ENCODE results near the gene TFB2M.
"Not testable (repeated sequence)": the region's sequence is repeated elsewhere in the genome, so short reads cannot be mapped to it uniquely, and the experiment has no call there.

Gene TFB2M

GRCh38 chr1:246591047-246591446 lies 25.0 kb upstream of the TFB2M start:
- Histone ChIP-seq H2AK5ac (ENCODE audit: low read length, severe bottlenecking) (no peak overlapping the region), H3K4me1 (ENCODE audit: control insufficient read depth, insufficient read depth, low read depth, low read length) (peaks cover 2% of the 10 kb centered on the region), H2BK12ac (ENCODE audit: low read length in 2 of 2) (no peak overlapping the region), H3K4ac (ENCODE audit: low read depth in 1 of 2, low read length in 2 of 2) (no peak overlapping the region), H2BK120ac (ENCODE audit: low read depth, low read length) (no peak overlapping the region), H3K9me3 (ENCODE audit: control insufficient read depth, low read length) (no peaks in the 10 kb centered on the region), H3K27me3 (ENCODE audit: control insufficient read depth in 1 of 2, insufficient read depth in 1 of 2, low read length in 2 of 2) (no peaks in the 10 kb centered on the region), H2BK5ac (ENCODE audit: low read depth, low read length, poor library complexity, severe bottlenecking) (no peak overlapping the region), H4K91ac (ENCODE audit: low read length) (no peak overlapping the region), H2BK15ac (ENCODE audit: low read depth, poor library complexity, severe bottlenecking) (no peak overlapping the region), H3K36me3 (ENCODE audit: control insufficient read depth in 1 of 2, insufficient read depth in 2 of 2, low read depth in 1 of 2, low read length in 2 of 2) (peaks cover 0 to 7% of the 10 kb centered on the region in 2 experiments), H3K4me2 (ENCODE audit: low read length, poor library complexity, severe bottlenecking) (no peak overlapping the region), H3K23ac (ENCODE audit: low read length in 2 of 2) (no peak overlapping the region), H3K14ac (ENCODE audit: low read length in 2 of 2) (no peak overlapping the region), H3K4me3 (ENCODE audit: insufficient read depth in 1 of 2, low read depth in 1 of 2, low read length in 2 of 2) (no peak overlapping the region), H3K79me1 (replicated peaks; ENCODE audit: low read length, poor library complexity, severe bottlenecking) (peaks cover 15% of the 10 kb centered on the region), H3K27ac (ENCODE audit: low read length, poor library complexity, severe bottlenecking) (no peak overlapping the region), H4K8ac (ENCODE audit: low read length) (no peak overlapping the region), H2AFZ (ENCODE audit: low read depth, low read length) (no peak overlapping the region), H3K9ac (ENCODE audit: low read length) (no peak overlapping the region), H3K18ac (ENCODE audit: low read depth in 1 of 2, low read length in 2 of 2) (no peak overlapping the region)
- DNase-seq, result no peak

- H3K27ac ChIP-seq (ENCODE audit: low read length, poor library complexity, severe bottlenecking); H3K4me3 ChIP-seq (ENCODE audit: insufficient read depth in 1 of 2, low read depth in 1 of 2, low read length in 2 of 2); H3K23ac ChIP-seq (ENCODE audit: low read length in 2 of 2); H3K9me3 ChIP-seq (ENCODE audit: control insufficient read depth, low read length); H3K4ac ChIP-seq (ENCODE audit: low read depth in 1 of 2, low read length in 2 of 2); H3K9ac ChIP-seq (ENCODE audit: low read length); H2BK120ac ChIP-seq (ENCODE audit: low read depth, low read length); H3K4me1 ChIP-seq (ENCODE audit: control insufficient read depth, insufficient read depth, low read depth, low read length); H2AFZ ChIP-seq (ENCODE audit: low read depth, low read length); H3K27me3 ChIP-seq (ENCODE audit: control insufficient read depth in 1 of 2, insufficient read depth in 1 of 2, low read length in 2 of 2); H3K36me3 ChIP-seq (ENCODE audit: control insufficient read depth in 1 of 2, insufficient read depth in 2 of 2, low read depth in 1 of 2, low read length in 2 of 2); H3K14ac ChIP-seq (ENCODE audit: low read length in 2 of 2); H2AK5ac ChIP-seq (ENCODE audit: low read length, severe bottlenecking); DNase-seq; H2BK5ac ChIP-seq (ENCODE audit: low read depth, low read length, poor library complexity, severe bottlenecking); H4K91ac ChIP-seq (ENCODE audit: low read length); H3K18ac ChIP-seq (ENCODE audit: low read depth in 1 of 2, low read length in 2 of 2); H2BK15ac ChIP-seq (ENCODE audit: low read depth, poor library complexity, severe bottlenecking); H3K4me2 ChIP-seq (ENCODE audit: low read length, poor library complexity, severe bottlenecking); H2BK12ac ChIP-seq (ENCODE audit: low read length in 2 of 2); H4K8ac ChIP-seq (ENCODE audit: low read length): not testable (repeated sequence)
- WGBS, result 98% methylated on average over 7 of the region's 10 CpGs
- peaks cover 12% of the 10 kb centered on the region for H3K79me1 ChIP-seq (replicated peaks; ENCODE audit: low read length, poor library complexity, severe bottlenecking)
Measured at GRCh38 chr1:246589919-246590318, 23.9 kb upstream of the TFB2M start.

GRCh38 chr1:246588159-246588721 lies 22.2 kb upstream of the TFB2M start:
- Histone ChIP-seq H2BK15ac (ENCODE audit: low read depth, poor library complexity, severe bottlenecking) (no peak overlapping the region), H3K27me3 (ENCODE audit: control insufficient read depth in 1 of 2, insufficient read depth in 1 of 2, low read length in 2 of 2) (no peaks in the 10 kb centered on the region), H4K8ac (ENCODE audit: low read length) (no peak overlapping the region), H3K18ac (ENCODE audit: low read depth in 1 of 2, low read length in 2 of 2) (no peak overlapping the region), H2BK120ac (ENCODE audit: low read depth, low read length) (no peak overlapping the region), H3K9me3 (ENCODE audit: control insufficient read depth, low read length) (no peaks in the 10 kb centered on the region), H3K23ac (ENCODE audit: low read length in 2 of 2) (no peak overlapping the region), H3K4ac (ENCODE audit: low read depth in 1 of 2, low read length in 2 of 2) (no peak overlapping the region), H3K36me3 (ENCODE audit: control insufficient read depth in 1 of 2, insufficient read depth in 2 of 2, low read depth in 1 of 2, low read length in 2 of 2) (peaks cover 3 to 4% of the 10 kb centered on the region in 2 experiments), H3K4me3 (ENCODE audit: insufficient read depth in 1 of 2, low read depth in 1 of 2, low read length in 2 of 2) (peak overlapping the region in 1 of 2 experiments; percentile 54), H3K79me1 (replicated peaks; ENCODE audit: low read length, poor library complexity, severe bottlenecking) (peaks cover 17% of the 10 kb centered on the region), H3K27ac (ENCODE audit: low read length, poor library complexity, severe bottlenecking) (no peak overlapping the region), H2AK5ac (ENCODE audit: low read length, severe bottlenecking) (no peak overlapping the region), H3K4me2 (ENCODE audit: low read length, poor library complexity, severe bottlenecking) (no peak overlapping the region), H3K9ac (ENCODE audit: low read length) (peak overlapping the region; percentile 85), H2AFZ (ENCODE audit: low read depth, low read length) (no peak overlapping the region), H3K4me1 (ENCODE audit: control insufficient read depth, insufficient read depth, low read depth, low read length) (peaks cover 2% of the 10 kb centered on the region), H2BK12ac (ENCODE audit: low read length in 2 of 2) (no peak overlapping the region), H4K91ac (ENCODE audit: low read length) (no peak overlapping the region), H2BK5ac (ENCODE audit: low read depth, low read length, poor library complexity, severe bottlenecking) (no peak overlapping the region), H3K14ac (ENCODE audit: low read length in 2 of 2) (no peak overlapping the region)
- WGBS, result 100% methylated on average over 1 of the region's 2 CpGs
- DNase-seq, result peak; percentile 44

GRCh38 chr1:246587606-246588005 lies 21.5 kb upstream of the TFB2M start:
- Histone ChIP-seq H4K91ac (ENCODE audit: low read length) (no peak overlapping the region), H3K27me3 (ENCODE audit: control insufficient read depth in 1 of 2, insufficient read depth in 1 of 2, low read length in 2 of 2) (no peaks in the 10 kb centered on the region), H3K36me3 (ENCODE audit: control insufficient read depth in 1 of 2, insufficient read depth in 2 of 2, low read depth in 1 of 2, low read length in 2 of 2) (peaks cover 3 to 10% of the 10 kb centered on the region in 2 experiments), H2AK5ac (ENCODE audit: low read length, severe bottlenecking) (no peak overlapping the region), H2BK120ac (ENCODE audit: low read depth, low read length) (no peak overlapping the region), H2BK12ac (ENCODE audit: low read length in 2 of 2) (no peak overlapping the region), H3K9ac (ENCODE audit: low read length) (peak overlapping the region; percentile 85), H3K4me1 (ENCODE audit: control insufficient read depth, insufficient read depth, low read depth, low read length) (peaks cover 2% of the 10 kb centered on the region), H3K14ac (ENCODE audit: low read length in 2 of 2) (no peak overlapping the region), H3K4me2 (ENCODE audit: low read length, poor library complexity, severe bottlenecking) (no peak overlapping the region), H2AFZ (ENCODE audit: low read depth, low read length) (no peak overlapping the region), H2BK5ac (ENCODE audit: low read depth, low read length, poor library complexity, severe bottlenecking) (no peak overlapping the region), H4K8ac (ENCODE audit: low read length) (no peak overlapping the region), H3K9me3 (ENCODE audit: control insufficient read depth, low read length) (no peaks in the 10 kb centered on the region), H3K79me1 (replicated peaks; ENCODE audit: low read length, poor library complexity, severe bottlenecking) (peaks cover 19% of the 10 kb centered on the region), H2BK15ac (ENCODE audit: low read depth, poor library complexity, severe bottlenecking) (no peak overlapping the region), H3K4ac (ENCODE audit: low read depth in 1 of 2, low read length in 2 of 2) (no peak overlapping the region), H3K4me3 (ENCODE audit: insufficient read depth in 1 of 2, low read depth in 1 of 2, low read length in 2 of 2) (peak overlapping the region in 1 of 2 experiments; percentile 54), H3K23ac (ENCODE audit: low read length in 2 of 2) (no peak overlapping the region), H3K27ac (ENCODE audit: low read length, poor library complexity, severe bottlenecking) (no peak overlapping the region), H3K18ac (ENCODE audit: low read depth in 1 of 2, low read length in 2 of 2) (no peak overlapping the region)
- DNase-seq, result peak; percentile 58
- 83% methylated on average over 2 of the region's 3 CpGs for WGBS
